Measurements from ENCODE around the gene DYNC2LI1. TPM values are rescaled to one million over a fixed set of nuclear protein-coding genes. Genes with fewer than 3 reads are reported as not detected.

DYNC2LI1 gene
- polyA plus RNA-seq, 1 donor (not counting 4 experiments of a cell fraction or from before 2014, with no cell fraction given): 29.9 TPM

- dilution Hi-C loops (cut with MboI; ENCODE audit: extremely low pct_ligation_motif_present, low sequenced_read_pairs): no loop called here
- no peak for FAIRE-seq
- H3K27me3 ChIP-seq (ENCODE audit: control insufficient read depth, extremely low read depth, insufficient read depth, low read length): no peaks in the 10 kb centered on the region
- TF ChIP-seq CTCF (optimal IDR thresholded peaks at IDR 0.05 in 1 of 3, IDR thresholded peaks at IDR 0.05 in 1 of 3, conservative IDR thresholded peaks at IDR 0.05 in 1 of 3; ENCODE audit: extremely low read depth in 1 of 3, insufficient read depth in 2 of 3, low read length in 3 of 3): no peak
- TF ChIP-seq EZH2 (IDR thresholded peaks at IDR 0.05; ENCODE audit: low read length): no peak
- H3K27ac ChIP-seq (ENCODE audit: control insufficient read depth, insufficient read depth, low read length): no peak overlapping the region
- H3K9me3 ChIP-seq (ENCODE audit: control insufficient read depth, low read depth, low read length): no peaks in the 10 kb centered on the region
- H3K4me2 ChIP-seq (ENCODE audit: control insufficient read depth, extremely low read depth, insufficient read depth, low read depth, low read length): no peak overlapping the region
- H3K79me2 ChIP-seq (ENCODE audit: control insufficient read depth, insufficient read depth, low read length): no peaks in the 10 kb centered on the region
- no peaks in the 10 kb centered on the region for H4K20me1 ChIP-seq (ENCODE audit: control insufficient read depth, extremely low read depth, insufficient read depth, low read length)
- H3K4me3 ChIP-seq (ENCODE audit: control insufficient read depth in 2 of 3, extremely low read depth in 1 of 3, insufficient read depth in 2 of 3, low read depth in 1 of 3, low read length in 3 of 3): no peak overlapping the region
- DNase-seq (ENCODE audit: low read depth, low spot score): no peak
- no peaks in the 10 kb centered on the region for H3K9me1 ChIP-seq (ENCODE audit: control insufficient read depth, extremely low read depth, insufficient read depth, low read length)
- no peak overlapping the region for H3K9ac ChIP-seq (ENCODE audit: control insufficient read depth, extremely low read depth, insufficient read depth, low read length)
- no peaks in the 10 kb centered on the region for H3K4me1 ChIP-seq (ENCODE audit: control insufficient read depth, extremely low read depth, insufficient read depth, low read length)
- H2AFZ ChIP-seq (ENCODE audit: control insufficient read depth, low read length): no peak overlapping the region
- H3K36me3 ChIP-seq (ENCODE audit: control insufficient read depth in 2 of 2, extremely low read depth in 1 of 2, insufficient read depth in 2 of 2, low read length in 2 of 2): peaks cover 0 to 3% of the 10 kb centered on the region in 2 experiments
These were observed 28.3 kb downstream of the DYNC2LI1 start for GRCh38 chr2:43802135-43802534.

GRCh38 chr2:43803113-43803512 is 29.3 kb downstream of the DYNC2LI1 start:
- no peaks in the 10 kb centered on the region for H3K79me2 ChIP-seq (ENCODE audit: control insufficient read depth, insufficient read depth, low read length)
- no peak overlapping the region for H3K9ac ChIP-seq (ENCODE audit: control insufficient read depth, extremely low read depth, insufficient read depth, low read length)
- H3K9me1 ChIP-seq (ENCODE audit: control insufficient read depth, extremely low read depth, insufficient read depth, low read length): no peaks in the 10 kb centered on the region
- no peaks in the 10 kb centered on the region for H4K20me1 ChIP-seq (ENCODE audit: control insufficient read depth, extremely low read depth, insufficient read depth, low read length)
- no peaks in the 10 kb centered on the region for H3K4me1 ChIP-seq (ENCODE audit: control insufficient read depth, extremely low read depth, insufficient read depth, low read length)
- no peak overlapping the region for H3K4me2 ChIP-seq (ENCODE audit: control insufficient read depth, extremely low read depth, insufficient read depth, low read depth, low read length)
- no peak overlapping the region for H3K4me3 ChIP-seq (ENCODE audit: control insufficient read depth in 2 of 3, extremely low read depth in 1 of 3, insufficient read depth in 2 of 3, low read depth in 1 of 3, low read length in 3 of 3)
- dilution Hi-C loops (cut with MboI; ENCODE audit: extremely low pct_ligation_motif_present, low sequenced_read_pairs): no loop called here
- no peaks in the 10 kb centered on the region for H3K9me3 ChIP-seq (ENCODE audit: control insufficient read depth, low read depth, low read length)
- H3K27ac ChIP-seq (ENCODE audit: control insufficient read depth, insufficient read depth, low read length): no peak overlapping the region
- FAIRE-seq (no peak), DNase-seq (ENCODE audit: low read depth, low spot score) (no peak)
- no peaks in the 10 kb centered on the region for H3K27me3 ChIP-seq (ENCODE audit: control insufficient read depth, extremely low read depth, insufficient read depth, low read length)
- H2AFZ ChIP-seq (ENCODE audit: control insufficient read depth, low read length): no peak overlapping the region
- TF ChIP-seq EZH2 (IDR thresholded peaks at IDR 0.05; ENCODE audit: low read length): no peak
- no peak for TF ChIP-seq CTCF (optimal IDR thresholded peaks at IDR 0.05 in 1 of 3, IDR thresholded peaks at IDR 0.05 in 1 of 3, conservative IDR thresholded peaks at IDR 0.05 in 1 of 3; ENCODE audit: extremely low read depth in 1 of 3, insufficient read depth in 2 of 3, low read length in 3 of 3)
- peaks cover 0 to 3% of the 10 kb centered on the region in 2 experiments for H3K36me3 ChIP-seq (ENCODE audit: control insufficient read depth in 2 of 2, extremely low read depth in 1 of 2, insufficient read depth in 2 of 2, low read length in 2 of 2)
